Measurements from ENCODE around the gene TMEM184B.
"Not testable (repeated sequence)": the region's sequence is repeated elsewhere in the genome, so short reads cannot be mapped to it uniquely, and the experiment has no call there.

Gene TMEM184B

DNA sequence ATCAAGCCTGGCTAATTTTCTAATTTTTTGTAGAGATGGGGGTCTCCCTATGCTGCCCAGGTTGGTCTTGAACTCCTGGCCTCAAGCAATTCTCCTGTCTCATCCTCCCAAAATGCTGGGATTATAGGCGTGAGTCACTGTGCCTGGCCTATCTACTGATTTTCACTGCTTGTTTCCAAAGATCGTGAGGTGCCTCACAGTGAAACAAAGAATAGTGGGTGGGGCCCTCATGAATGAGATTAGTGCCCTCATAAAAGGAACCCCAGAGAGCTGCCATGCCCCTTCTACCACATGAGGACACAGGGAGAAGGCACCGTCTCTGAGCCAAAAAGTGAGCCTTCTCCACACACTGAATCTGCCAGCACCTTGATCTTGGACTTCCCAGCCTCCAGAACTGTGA is 23.5 kb downstream of the TMEM184B start:
- no peak for DNase-seq (ENCODE audit: low read depth)

DNA sequence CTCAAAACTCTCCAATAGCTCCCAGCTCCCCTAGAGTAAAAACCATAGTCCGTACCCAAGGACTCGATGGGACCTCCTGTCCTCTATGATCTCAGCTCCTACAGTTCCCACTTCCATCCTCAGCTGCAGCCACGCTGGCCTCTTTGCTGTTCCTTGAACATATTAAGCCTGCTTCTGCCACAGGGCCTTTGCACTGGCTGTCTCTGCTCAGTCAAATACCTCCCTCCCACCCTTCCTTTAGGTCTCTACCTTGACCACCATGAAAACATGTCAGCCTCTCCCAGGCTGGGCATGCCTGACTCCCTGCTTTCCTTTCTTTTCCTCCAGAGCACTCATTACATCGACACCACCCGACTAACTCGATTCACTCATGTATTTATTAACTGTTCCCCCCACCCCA is 24.5 kb downstream of the TMEM184B start:
- no peak for DNase-seq (ENCODE audit: low read depth)

DNA sequence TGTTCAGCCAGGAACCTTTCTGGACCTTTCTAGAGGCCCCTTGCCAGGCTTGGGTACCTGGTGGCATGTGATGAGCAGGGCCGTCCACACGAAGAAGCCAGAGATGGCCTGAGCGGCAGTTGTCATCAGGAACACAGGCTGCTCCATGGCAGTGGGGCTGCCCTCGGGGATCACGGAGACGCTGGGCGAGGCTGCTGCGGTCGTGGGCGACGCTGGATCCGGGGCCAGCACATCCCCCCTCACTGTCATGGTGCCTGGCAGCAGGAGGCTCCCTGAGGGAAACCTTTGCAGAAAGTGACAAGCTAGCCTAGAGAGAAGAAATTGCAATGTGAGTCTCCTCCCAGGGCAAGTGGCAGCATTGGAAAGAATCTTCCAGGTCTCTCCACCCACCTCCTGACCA is 25.1 kb downstream of the TMEM184B start:
- no peak for DNase-seq (ENCODE audit: low read depth)

DNA sequence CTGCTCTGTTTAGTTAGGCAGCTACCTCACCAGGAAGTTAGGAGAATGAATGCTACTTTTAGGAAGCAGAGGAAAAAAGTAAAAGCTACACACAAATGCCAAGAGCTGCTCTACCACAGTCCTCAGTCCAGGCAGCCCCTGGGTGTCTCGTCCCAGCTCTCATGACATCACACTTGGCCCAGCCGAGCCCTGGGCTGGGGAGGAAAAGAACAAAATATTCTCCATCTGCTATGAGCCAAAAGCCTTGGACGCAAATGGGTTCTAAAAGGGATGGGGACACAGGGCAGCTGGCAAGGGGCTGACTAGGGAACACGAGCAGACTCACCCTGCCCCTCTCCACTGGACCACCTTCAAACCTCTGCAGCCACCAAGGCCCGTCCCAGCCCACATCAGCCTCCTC is 26.1 kb downstream of the TMEM184B start:
- DNase-seq (ENCODE audit: low read depth): no peak

DNA sequence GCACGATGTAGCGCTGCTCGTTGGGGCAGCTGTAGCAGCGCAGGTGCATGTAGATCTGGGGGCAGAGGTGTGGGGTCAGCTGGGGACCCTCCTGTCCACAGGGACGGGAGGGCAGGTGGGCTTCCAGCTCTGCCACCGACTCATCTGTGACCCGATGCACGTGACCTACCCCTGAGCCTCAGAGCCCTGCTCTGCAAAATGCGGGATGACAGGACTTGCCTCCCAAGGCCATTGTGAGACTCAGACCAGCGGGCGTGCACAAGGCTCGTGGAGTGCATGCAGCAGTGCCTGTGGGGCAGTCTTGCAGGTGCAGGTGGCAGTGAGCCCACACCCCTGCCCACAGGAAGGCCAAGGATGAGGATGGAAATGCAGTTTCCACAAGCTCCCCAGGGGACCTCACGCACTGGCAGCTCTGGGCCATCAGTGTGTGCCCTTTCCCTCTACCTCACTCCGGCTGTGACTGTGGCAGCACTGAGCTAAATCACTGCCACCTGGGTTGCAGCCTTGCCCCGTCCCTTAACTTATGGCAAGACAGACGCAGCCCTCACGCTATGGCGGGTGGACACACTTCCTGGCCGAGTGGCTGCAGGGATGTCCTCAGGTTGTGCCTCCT is 26.7 kb downstream of the TMEM184B start:
- no peak for DNase-seq (ENCODE audit: low read depth)

DNA sequence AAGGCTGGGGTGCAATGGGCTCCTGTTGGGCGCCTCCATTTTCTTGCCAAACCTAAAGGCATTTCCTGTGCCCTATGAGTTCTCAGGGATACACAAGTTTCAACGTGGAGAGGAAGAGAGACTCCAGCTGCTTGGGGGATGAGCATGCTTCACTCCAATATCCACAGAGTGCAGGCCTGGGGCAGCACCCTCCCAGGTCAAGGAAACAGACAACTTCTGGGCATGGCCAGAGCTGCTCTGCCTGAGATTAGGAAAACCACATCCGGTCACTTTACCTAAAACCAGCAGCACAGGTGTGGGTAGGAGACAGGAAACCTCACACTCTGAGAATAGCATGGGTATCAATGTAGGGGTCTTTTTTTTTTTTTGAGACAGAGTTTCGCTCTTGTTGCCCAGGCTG is 28.7 kb downstream of the TMEM184B start:
- DNase-seq (ENCODE audit: low read depth): peak; percentile 33

DNA sequence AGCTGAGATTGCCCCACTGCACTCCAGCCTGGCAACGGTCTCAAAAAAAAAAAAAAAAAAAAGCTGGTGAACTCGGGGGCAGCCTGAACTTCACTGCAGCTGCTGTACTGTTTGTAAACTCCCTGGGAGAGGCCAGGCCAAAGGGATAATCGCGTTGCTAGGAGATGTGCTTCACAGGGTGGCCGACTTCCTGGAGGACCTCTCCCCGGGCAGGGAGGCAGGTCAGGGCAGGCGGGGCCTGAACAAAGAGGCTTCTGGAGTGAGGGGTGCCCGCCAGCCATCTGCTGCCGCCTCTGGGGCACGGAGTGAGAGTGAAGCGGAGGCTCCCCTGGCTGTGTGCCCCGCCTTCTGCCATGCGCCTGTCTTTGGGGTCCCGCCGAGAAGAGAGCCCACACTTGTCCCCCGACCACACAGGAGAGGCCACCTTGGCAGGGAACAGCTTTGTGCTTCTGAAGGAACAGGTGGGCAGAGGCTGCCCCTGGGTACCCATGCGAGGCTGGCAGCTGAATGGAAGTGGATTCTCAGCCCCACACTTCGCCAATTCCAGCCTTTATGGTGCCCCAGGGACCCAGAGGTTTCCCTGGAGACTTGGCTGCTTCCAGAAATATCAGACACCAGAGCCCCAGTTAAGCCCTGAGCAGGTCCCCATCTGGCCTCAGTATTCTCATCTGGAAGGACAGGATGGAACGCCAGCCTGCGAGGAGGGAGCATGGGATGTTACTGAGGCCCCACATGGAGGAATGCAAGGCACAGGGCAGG is 29.6 kb downstream of the TMEM184B start:
- peak; percentile 51 for DNase-seq (ENCODE audit: low read depth)

DNA sequence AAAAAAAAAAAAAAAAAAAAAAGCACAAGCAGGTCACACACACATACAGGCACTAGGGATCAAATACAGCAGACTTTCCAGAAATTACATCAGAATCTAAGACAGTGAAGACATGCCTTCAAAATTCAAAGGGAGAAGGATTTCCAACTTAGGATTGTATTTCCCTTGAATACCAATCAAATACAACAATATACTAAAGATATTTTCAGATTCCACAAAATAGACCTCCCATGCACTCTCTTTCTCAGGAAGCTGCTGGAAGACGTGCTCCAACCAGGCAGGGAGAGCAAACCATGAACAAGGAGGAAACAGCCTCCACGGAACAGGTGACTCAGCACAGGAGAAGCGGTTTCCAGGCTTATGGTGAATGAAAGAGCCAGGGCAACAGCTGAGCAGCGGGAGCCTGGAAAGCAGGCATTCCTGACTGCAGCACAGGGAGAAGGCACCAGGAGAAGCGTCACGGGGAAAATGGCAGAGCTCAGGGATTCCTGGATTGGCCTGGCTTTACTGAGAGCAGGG is 32.0 kb downstream of the TMEM184B start:
- DNase-seq (ENCODE audit: low read depth): peak; percentile 93

DNA sequence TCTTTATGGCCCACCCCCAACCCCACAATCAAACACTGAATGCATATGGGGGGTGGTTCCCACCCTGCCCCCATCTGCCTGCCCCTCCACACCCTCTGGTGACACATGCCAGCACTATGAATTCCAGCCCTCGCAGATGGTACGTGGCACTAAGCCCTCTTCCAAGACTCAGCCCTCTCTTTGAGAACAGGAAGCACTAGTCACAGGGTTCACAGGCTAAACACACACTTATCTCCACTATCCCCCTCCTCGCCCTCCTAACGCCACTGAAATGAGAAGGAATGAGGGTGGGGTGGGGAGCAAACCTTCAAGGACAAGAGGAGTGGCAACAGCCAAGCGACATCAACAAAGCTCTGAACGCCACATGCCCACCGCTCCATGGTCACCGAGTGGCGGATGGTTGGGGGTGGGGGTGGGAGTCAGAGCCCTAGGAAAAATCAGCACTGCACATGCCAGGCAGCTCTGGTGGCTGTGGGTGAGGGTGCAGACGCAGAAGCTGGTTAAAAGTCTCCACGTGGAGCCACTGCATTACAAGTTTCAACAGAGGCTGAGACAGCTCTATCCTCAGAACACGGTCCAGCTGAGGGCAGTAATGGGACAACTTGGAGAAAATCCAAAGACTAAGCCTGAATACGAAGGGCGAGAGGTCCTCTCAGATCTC is 33.6 kb downstream of the TMEM184B start:
- DNase-seq (ENCODE audit: low read depth): peak; percentile 99

DNA sequence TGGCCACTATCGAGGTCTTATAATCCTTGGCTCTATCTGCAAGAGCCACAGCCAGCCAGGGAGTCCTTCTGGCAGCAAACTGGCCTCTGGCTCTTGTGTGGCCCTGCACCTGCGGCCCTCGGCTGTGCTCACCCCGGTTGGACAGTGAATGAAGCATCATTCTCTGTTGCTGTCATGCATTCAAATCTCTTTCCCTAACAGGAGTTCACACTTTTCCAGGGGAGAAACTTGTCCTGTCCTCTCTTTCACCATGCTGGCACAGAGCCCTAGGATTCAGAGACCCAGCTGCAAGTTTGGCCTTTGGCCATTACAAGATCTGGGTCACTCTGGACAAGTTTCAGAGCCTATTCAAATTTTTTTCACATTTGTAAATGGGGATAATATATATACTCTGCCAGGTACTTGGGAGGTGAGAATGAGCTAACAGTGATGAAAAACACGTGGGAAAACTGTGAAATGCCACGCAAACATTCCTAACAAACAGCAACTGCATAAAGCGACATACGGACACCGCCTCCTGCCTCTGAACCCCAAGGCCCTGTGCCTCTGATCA is 34.2 kb downstream of the TMEM184B start:
- DNase-seq (ENCODE audit: low read depth): no peak

DNA sequence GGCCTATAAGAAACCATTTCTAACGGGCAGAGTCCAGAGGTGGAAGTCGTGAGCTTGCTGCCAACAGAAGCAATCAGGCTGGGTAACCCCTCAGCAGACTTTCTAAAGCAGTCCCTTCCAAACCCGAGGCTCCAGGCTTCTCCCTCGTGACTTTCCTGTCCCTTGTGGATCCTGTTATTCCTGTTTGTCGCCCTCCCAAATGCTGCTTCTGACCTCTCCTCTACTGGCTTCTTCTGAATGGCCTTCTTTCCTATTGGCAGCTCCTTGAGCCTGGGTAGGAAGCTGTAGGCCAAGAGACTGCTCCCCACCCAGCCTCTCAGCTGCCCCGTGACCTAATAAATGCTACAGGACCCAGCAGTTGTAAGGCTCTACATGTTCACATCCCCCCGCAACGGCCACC is 36.0 kb downstream of the TMEM184B start:
- no peak for DNase-seq (ENCODE audit: low read depth)

DNA sequence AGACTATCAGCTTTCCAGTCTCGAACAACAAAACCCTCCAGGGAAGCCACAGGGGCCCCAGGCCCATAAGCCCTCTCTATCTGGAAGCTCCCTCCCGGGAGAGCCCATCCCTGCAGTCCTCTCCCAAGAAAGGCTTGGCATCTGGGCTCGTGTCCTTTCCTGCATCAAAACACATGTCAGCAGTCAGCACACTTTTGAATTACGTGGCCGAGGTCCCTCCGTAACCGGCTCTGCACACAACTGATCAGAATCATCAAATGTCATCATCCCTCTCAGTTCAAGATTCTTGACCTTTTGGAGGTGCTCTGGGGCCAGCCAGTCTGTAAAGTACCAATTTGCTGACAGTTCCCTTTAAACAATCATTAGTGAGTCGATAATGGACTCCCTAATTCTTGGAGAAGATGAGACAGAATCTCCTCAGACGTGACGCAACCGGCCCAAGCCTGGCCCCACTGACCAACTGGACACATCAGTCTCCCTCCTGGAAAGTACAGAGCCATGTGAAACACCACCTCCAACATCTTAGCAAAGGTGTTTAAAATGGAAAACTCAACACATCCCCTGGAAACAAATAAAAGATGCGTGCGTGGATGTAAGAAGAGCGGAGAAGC is 37.5 kb downstream of the TMEM184B start:
- DNase-seq (ENCODE audit: low read depth): no peak

DNA sequence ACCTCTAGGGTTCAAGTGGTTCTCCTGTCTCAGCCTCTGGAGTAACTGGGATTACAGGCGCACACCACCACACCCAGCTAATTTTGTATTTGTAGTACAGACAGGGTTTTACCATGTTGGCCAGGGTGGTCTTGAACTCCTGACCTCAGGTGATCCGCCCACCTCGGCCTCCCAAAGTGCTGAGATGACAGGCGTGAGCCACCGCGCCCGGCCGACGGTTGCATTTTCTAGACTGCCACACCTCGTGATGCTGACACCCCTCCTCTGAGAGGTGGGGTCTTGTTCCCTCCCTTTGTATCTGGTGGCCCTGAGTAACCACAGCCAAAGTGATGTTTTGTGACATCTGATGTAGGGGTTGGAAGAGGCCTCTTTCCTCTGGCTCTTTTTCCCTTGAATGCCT is 39.0 kb downstream of the TMEM184B start:
- DNase-seq (ENCODE audit: low read depth): not testable (repeated sequence)

DNA sequence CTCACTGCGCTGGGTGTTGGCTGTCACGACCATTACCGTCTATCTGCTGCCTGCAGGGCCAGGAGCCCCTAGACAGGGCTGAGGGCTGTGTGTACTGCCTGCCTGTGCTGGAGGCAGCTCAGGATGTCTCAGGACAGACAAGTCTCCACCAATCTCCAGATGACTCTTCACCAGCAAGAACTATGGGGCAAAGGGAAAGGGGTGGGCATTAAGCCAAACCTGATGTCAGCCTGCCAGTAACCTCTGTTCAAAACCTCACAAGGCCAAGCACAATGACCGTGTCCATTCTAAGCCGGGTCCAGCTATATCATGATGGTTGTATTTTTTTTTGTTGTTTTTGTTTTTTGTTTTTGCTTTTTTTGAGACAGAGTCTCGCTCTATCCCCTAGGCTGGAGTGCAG is 39.4 kb downstream of the TMEM184B start:
- DNase-seq (ENCODE audit: low read depth): peak; percentile 45

DNA sequence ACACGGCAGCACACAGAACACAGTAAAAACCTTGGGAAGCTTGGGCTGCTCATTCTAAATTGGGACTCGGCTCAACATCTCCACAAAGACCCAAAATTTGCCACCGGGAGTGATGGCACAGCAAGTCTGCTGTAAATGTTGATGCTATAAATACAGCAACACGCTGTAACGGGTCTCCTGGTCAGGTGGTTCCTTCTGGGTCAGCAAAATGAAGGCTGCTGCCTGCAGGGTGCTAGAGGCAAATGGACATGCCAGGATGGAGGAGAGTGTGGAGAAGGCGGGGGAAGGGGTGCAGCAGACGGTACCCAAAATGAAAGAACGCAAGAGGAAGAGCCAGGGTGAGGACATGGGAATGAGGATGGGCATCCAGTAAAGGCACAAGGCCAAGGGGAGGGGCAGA is 40.6 kb downstream of the TMEM184B start:
- no peak for DNase-seq (ENCODE audit: low read depth)

DNA sequence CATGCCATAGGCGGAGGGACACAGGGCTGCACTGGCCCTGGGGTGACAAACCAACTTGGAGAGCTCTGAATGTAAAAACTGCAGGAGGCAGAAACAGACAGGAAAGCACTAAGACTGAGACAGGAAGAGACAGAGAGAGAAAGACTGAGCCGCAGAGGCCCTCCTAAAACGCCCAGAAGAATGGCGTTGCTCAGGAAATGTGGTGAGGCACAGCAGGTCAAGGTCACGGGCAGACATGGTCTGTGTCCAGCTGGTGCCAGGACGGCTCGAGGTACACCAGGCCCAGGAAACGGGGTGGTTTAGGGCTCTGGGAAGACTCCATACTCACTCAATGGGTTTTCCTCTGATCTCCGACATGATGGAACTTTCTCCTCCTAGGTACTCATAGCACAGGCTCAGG is 41.9 kb downstream of the TMEM184B start:
- DNase-seq (ENCODE audit: low read depth): no peak

DNA sequence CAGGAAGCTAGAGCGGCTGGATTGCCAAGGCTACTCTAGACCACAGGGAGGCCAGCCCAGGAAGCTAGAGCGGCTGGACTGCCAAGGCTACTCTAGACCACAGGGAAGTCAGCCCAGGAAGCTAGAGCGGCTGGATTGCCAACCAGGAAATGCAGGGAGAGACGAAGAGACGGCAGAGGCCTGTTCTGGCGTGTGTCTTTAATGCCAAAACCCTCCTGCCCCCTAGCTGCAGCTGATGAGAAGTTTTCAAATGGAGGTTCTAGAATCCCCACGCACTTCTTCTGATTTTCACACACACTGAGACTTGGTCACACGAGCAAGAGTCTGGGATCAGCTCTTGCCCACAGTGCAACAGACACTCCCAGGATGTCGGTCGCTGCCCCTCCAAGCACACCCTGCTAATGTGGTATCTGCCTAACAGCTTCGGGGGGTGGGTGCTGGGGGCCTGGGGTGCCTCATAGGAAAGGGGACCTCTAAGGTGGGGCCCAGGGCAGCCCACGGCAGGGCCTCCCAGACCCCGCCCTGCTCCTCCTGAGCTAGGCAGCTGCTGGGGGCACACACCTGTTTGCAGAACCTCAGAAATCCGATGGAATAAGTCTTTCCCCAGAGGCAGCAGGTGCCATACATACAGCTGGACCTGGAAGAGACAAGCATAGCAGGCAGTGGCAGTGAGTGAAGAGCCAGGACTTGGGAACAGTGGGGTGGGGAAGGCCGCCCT is 42.5 kb downstream of the TMEM184B start:
- DNase-seq (ENCODE audit: low read depth): peak; percentile 37

DNA sequence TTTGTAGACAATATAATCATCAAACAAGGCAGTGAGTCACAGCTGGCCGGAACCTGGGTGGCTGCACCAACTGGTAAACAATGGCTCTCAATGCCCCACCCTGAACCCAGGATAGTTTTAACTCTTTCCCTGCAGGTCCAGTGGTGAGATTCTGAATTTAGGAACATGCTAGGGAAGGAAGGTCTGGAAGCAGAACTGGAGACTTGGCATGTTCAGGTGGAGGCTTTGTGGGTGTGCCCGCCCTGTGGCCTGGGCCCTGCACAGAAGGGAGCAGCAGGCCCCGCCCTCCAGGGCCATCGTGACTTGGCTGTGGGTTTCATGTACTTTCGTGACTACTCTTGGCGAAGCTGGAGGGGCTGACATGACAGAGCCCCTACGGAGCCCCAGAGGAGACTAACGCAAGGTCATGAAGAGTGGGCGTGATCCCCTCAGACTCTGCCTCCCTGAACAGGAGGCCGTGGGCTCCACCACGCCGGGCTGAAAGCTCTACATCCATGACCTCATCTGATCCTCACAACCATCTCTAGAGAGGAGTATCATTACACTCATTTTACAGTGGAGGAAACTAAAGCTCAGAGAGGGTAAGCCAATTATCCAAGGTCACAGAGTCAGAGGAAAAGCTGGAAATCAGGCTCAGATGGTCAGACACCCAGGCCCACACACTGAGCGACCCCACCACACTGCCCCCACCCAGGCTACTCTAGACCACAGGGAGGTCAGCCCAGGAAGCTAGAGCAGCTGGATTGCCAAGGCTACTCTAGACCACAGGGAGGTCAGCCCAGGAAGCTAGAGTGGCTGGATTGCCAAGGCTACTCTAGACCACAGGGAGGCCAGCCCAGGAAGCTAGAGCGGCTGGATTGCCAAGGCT is 43.7 kb downstream of the TMEM184B start:
- peak; percentile 73 for DNase-seq (ENCODE audit: low read depth)

DNA sequence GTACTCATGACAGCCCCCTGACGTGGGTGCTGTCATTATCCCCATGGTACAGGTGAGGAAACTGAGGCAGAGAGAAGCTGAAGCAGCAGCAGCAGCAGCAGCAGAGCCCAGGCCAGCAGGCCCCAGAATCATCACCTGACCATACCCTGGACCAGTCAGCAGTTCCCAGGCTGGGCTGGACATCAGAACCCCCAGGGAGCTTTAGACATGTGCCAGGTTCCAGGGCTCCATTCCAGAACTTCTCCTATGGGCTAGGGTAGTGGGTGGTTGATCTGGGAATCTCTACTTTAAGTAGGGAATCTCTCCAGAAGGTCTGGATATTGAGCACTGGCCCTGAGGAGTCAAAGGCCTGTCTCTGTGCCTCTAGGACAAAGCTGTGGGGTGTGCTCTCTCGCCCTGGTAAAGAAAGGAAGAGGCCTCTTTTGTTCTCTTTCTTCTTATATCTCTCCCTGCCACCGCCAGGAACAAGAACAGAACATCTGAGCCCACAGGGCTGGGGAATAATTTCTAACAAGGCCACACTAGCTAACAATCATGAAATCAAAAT is 44.4 kb downstream of the TMEM184B start:
- no peak for DNase-seq (ENCODE audit: low read depth)

DNA sequence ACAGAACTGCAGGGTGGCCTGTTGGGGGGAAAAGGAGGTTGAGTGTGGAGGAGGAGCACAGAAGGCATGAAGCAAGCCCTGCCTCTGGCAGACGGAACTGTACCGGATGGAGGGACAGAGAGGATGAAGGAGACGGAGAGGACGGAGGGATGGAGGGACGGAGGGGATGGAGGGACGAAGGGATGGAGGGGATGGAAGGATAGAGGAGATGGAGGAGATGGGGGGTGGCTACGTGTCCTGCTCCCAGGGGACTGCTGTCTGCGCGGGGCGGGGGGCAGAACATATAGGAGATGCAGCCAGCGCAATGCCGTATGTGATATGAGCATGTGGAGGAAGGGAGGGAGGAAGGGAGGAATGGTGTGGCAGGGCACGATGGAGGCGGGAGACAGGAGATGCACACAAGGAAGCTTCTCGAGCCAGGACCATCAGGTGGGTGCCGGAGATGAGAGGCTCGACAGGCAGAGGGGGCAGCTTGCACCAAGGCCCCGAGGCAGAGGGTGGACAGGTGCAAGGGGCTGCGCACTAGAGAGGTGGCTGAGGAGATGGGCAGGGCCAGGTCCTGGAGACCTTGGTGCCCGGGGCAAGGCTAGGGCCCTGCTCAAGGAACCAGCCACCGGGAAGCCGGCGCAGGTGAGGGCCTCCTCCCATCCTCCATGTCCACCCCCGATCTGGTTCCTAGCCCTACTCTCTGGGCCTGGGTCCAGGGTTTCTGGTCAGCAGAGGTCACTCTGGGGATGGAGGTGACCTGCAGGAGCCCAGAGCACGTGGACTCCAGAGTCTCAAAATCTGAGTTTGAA is 45.8 kb downstream of the TMEM184B start:
- no peak for DNase-seq (ENCODE audit: low read depth)
